Measurements from ENCODE around the gene SPHKAP.
"Not testable (repeated sequence)": the region's sequence is repeated elsewhere in the genome, so short reads cannot be mapped to it uniquely, and the experiment has no call there.

Gene SPHKAP

GRCh38 chr2:228181098-228182019 is at the start of gene SPHKAP:
TSS of gene SPHKAP (minus strand) at chr2:228181687. CDS start at chr2:228181598, 89 bp downstream.
- no peaks in the 10 kb centered on the region for H3K79me2 ChIP-seq (ENCODE audit: low read length)
- no peak within 1 kb of the TSS for H3K4me2 ChIP-seq (ENCODE audit: low read length)
- no peak within 1 kb of the TSS for H2AFZ ChIP-seq (ENCODE audit: low read depth, low read length)
- TF ChIP-seq CTCF (IDR thresholded peaks at IDR 0.05; ENCODE audit: low read depth, low read length) (no peak), EZH2phosphoT487 (IDR thresholded peaks at IDR 0.05; ENCODE audit: low read depth) (no peak)
- H3K9me3 ChIP-seq (ENCODE audit: insufficient read depth, low read length) = no peaks in the 10 kb centered on the region
- H3K36me3 ChIP-seq (replicated peaks; ENCODE audit: low read depth, low read length) = no peaks in the 10 kb centered on the region
- no peak within 1 kb of the TSS for H3K4me3 ChIP-seq (ENCODE audit: low read length)
- H3K4me1 ChIP-seq (ENCODE audit: low read length) = no peaks in the 10 kb centered on the region
- no peaks in the 10 kb centered on the region for H3K27me3 ChIP-seq (ENCODE audit: low read depth, low read length)
- no peaks in the 10 kb centered on the region for H4K20me1 ChIP-seq (ENCODE audit: insufficient read depth, low read length)
- H3K27ac ChIP-seq (ENCODE audit: low read length) = no peak within 1 kb of the TSS
- H3K9ac ChIP-seq (ENCODE audit: low read length) = no peak within 1 kb of the TSS

- Histone ChIP-seq H2AFZ (ENCODE audit: low read depth, low read length) (no peak overlapping the region), H3K27me3 (ENCODE audit: low read depth, low read length) (no peaks in the 10 kb centered on the region), H3K9me3 (ENCODE audit: insufficient read depth, low read length) (no peaks in the 10 kb centered on the region), H3K36me3 (replicated peaks; ENCODE audit: low read depth, low read length) (no peaks in the 10 kb centered on the region), H3K79me2 (ENCODE audit: low read length) (no peaks in the 10 kb centered on the region), H3K4me3 (ENCODE audit: low read length) (no peak overlapping the region), H3K9ac (ENCODE audit: low read length) (no peak overlapping the region), H3K27ac (ENCODE audit: low read length) (no peak overlapping the region), H3K4me1 (ENCODE audit: low read length) (no peaks in the 10 kb centered on the region), H3K4me2 (ENCODE audit: low read length) (no peak overlapping the region), H4K20me1 (ENCODE audit: insufficient read depth, low read length) (no peaks in the 10 kb centered on the region)
- no peak for TF ChIP-seq EZH2phosphoT487 (IDR thresholded peaks at IDR 0.05; ENCODE audit: low read depth)
- TF ChIP-seq CTCF (IDR thresholded peaks at IDR 0.05; ENCODE audit: low read depth, low read length) = no peak
Observed at GRCh38 chr2:228227466-228227865, 46.0 kb upstream of the SPHKAP start.

GRCh38 chr2:228224410-228224809 is 42.9 kb upstream of the SPHKAP start:
- no peaks in the 10 kb centered on the region for H4K20me1 ChIP-seq (ENCODE audit: insufficient read depth, low read length)
- no peak overlapping the region for H3K9ac ChIP-seq (ENCODE audit: low read length)
- no peaks in the 10 kb centered on the region for H3K79me2 ChIP-seq (ENCODE audit: low read length)
- no peak overlapping the region for H3K4me3 ChIP-seq (ENCODE audit: low read length)
- H3K27me3 ChIP-seq (ENCODE audit: low read depth, low read length) = no peaks in the 10 kb centered on the region
- H3K4me2 ChIP-seq (ENCODE audit: low read length) = no peak overlapping the region
- no peak overlapping the region for H3K27ac ChIP-seq (ENCODE audit: low read length)
- H3K36me3 ChIP-seq (replicated peaks; ENCODE audit: low read depth, low read length) = no peaks in the 10 kb centered on the region
- H3K4me1 ChIP-seq (ENCODE audit: low read length) = no peaks in the 10 kb centered on the region
- no peak for TF ChIP-seq EZH2phosphoT487 (IDR thresholded peaks at IDR 0.05; ENCODE audit: low read depth)
- no peak for TF ChIP-seq CTCF (IDR thresholded peaks at IDR 0.05; ENCODE audit: low read depth, low read length)
- no peak overlapping the region for H2AFZ ChIP-seq (ENCODE audit: low read depth, low read length)
- no peaks in the 10 kb centered on the region for H3K9me3 ChIP-seq (ENCODE audit: insufficient read depth, low read length)

- not testable (repeated sequence) for H3K4me3 ChIP-seq (ENCODE audit: low read length); H4K20me1 ChIP-seq (ENCODE audit: insufficient read depth, low read length); H2AFZ ChIP-seq (ENCODE audit: low read depth, low read length); H3K27me3 ChIP-seq (ENCODE audit: low read depth, low read length); H3K9ac ChIP-seq (ENCODE audit: low read length); H3K27ac ChIP-seq (ENCODE audit: low read length); H3K79me2 ChIP-seq (ENCODE audit: low read length); H3K36me3 ChIP-seq (replicated peaks; ENCODE audit: low read depth, low read length); H3K9me3 ChIP-seq (ENCODE audit: insufficient read depth, low read length); H3K4me2 ChIP-seq (ENCODE audit: low read length); H3K4me1 ChIP-seq (ENCODE audit: low read length)
Observed at GRCh38 chr2:228218593-228218992, 37.1 kb upstream of the SPHKAP start.

Data from OCI-LY3 (cell line).